Ishikawa (cell line): ENCODE results near the gene NDUFB3.

Source experiments
- EGR1 ChIP-seq: IDR thresholded peaks from 2 replicates; pipeline ENCODE4 v1.6.1; 2012
- EP300 ChIP-seq: IDR thresholded peaks from 2 replicates; pipeline ENCODE4 v1.6.1; 2012; ENCODE audit warnings: borderline replicate concordance
- FOXM1 ChIP-seq: IDR thresholded peaks from 2 replicates; pipeline ENCODE4 v1.6.1; 2012; ENCODE audit warnings: low read depth, borderline replicate concordance
- MAX ChIP-seq: IDR thresholded peaks from 2 replicates; pipeline ENCODE4 v1.6.1; 2012
- TAF1 ChIP-seq: IDR thresholded peaks from 2 replicates; pipeline ENCODE4 v1.6.1; 2012; ENCODE audit warnings: low read depth, mild to moderate bottlenecking
- TCF12 ChIP-seq: IDR thresholded peaks from 2 replicates; pipeline ENCODE4 v1.6.1; 2012; ENCODE audit warnings: low read depth
- TEAD4 ChIP-seq: IDR thresholded peaks from 2 replicates; pipeline ENCODE4 v1.6.1; 2012
- YY1 ChIP-seq: IDR thresholded peaks from 2 replicates; pipeline ENCODE4 v1.6.1; 2012; ENCODE audit warnings: low read depth
- ZBTB7A ChIP-seq: IDR thresholded peaks from 2 replicates; pipeline ENCODE4 v1.6.1; 2012; ENCODE audit warnings: low read depth
- TF ChIP-seq, protein P1 (sequence below): IDR thresholded peaks from 2 replicates; pipeline ENCODE4 v1.6.1; 2012

DNA sequence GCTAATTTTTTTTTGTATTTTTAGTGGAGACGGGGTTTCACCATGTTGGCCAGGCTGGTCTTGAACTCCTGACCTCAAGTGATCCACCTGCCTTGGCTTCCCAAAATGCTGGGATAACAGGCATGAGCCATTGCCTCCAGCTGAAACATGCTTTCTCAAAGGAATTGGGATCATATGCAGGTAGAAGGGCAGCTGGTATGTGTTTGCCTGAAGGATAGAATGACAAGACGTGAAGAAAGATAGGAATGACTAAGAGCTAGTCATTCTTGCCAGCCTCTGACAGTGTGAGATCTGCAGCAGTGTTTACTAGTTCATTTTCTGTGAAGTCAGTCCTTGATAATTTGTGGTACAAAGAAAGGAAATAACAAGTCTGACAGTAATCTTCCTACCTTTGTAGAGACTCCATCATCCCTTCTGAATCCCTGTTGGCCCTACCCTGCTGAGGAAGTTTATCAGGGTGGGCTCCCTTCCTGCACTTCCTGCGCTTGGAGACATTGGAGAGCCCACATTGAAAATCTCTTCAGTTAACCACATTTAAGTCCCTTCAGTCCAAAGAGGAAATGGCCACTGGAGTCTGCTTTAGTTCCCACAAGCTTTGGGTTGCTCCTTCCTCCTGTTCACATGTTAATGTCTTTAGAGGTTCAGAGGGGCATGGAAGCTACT lies 58.9 kb downstream of the NDUFB3 start:
- TF ChIP-seq YY1 (no peak), ZBTB7A (no peak), MAX (no peak), FOXM1 (no peak), EGR1 (no peak), EP300 (no peak), TCF12 (no peak), TAF1 (no peak), TEAD4 (no peak)
- TF ChIP-seq, protein P1, sequence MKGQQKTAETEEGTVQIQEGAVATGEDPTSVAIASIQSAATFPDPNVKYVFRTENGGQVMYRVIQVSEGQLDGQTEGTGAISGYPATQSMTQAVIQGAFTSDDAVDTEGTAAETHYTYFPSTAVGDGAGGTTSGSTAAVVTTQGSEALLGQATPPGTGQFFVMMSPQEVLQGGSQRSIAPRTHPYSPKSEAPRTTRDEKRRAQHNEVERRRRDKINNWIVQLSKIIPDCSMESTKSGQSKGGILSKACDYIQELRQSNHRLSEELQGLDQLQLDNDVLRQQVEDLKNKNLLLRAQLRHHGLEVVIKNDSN: no peak
